HG03565 (cell line): ENCODE measurements around the gene ZNF830.
"Not testable (repeated sequence)": the region's sequence is repeated elsewhere in the genome, so short reads cannot be mapped to it uniquely, and the experiment has no call there.

ENCODE experiments used
- ATAC-seq: cut with Tn5 transposase; IDR thresholded peaks from one replicate; pipeline ENCODE4 v1.9.1; 2021; ENCODE audit warnings: mild to moderate bottlenecking, moderate library complexity; ENCODE audit not compliant: unreplicated experiment

The ZNF830 gene

DNA sequence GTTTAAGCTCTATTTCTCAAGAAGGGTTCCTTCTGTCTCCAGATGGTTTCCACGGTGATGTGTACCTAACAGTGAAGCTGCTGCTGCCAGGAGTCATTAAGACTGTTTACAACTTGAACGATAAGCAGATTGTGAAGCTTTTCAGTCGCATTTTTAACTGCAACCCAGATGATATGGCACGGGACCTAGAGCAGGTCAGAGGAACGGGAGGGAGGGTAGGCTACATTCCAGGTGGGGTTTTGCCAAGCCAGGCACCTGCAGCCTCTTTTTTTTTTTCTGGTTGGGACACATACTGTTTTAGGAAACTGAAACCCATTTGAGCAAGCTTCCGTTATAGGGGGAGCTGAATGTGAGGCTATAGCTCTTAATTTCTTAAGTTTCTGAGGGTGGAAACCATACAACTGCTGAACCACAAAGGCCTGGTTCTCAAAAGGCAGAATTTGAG is 29.6 kb downstream of the ZNF830 start:
- ATAC-seq: no peak

DNA sequence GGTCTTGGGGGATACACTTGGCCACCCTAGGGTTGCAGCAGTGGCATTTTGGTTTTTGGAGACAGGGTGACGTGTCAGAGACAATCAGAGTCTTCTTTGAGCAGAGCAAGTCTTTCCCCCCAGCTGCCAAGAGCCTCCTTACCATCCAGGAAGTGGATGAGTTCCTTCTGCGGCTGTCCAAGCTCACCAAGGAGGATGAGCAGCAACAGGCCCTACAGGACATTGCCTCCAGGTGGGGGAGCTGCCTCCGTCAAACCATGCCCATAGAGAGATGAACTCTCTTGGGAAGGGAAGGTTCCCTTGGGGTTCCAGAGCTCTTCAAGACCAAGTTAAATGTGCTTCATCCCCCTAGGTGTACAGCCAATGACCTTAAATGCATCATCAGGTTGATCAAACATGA is 30.3 kb downstream of the ZNF830 start:
- no peak for ATAC-seq

DNA sequence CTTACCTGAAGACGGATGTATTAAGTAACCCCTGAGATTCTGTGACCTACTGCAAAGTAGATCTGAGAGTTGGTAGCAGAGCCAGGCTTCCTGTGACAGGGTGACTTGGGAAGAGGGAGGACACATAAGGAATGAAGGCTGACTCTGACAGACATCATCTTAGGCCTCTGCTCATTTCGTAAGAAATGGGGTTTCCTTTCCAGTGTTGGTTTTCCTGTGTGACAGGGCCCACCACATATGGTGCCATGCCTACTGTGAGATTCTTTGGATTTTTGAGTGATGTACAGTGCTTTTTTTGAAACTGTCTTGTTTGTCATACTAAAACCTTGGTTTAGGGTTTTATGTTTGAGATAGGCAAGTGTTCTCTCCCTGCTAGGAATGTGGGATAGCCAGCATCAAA is 31.7 kb downstream of the ZNF830 start:
- no peak for ATAC-seq

DNA sequence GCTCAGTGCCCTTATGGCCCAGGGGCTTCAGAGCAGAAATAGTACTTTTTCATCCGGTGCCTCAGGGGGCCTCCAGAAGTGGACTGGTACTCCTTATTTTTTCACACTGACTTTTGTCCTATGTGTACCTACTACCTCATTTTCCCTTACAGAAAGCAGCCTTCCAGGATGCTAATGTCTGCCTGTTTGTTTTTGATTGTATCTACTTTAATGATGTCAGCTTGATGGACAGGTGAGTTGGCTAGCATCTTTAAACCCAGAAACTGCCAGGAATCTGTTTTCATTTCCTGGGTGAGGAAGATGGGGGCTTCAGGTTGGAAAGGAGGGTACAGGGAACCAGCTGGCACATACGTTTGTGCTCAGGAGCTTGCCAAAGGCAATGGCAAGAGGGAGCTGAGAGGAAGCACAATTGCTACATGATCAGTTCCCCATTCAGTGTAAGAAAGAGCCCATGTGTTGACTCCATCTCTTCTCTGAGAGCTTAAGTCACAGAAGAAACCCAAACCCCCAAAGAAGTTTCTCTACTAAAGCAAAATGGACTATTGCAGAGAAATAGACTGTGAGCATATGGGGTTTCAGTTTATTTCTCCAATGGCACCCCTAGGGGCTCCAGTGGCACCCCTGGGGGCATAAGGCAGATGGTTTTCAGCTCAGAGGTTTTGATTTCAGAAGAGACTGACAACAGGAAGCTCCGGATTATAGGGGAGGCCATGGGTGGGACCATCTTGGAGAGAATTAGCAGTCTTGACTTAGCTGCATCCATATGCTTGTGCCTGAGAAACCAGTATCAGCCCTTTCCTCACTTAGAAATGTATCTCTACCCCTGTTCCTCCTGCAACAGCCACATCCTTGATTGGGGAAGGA is 35.3 kb downstream of the ZNF830 start:
- no peak for ATAC-seq

DNA sequence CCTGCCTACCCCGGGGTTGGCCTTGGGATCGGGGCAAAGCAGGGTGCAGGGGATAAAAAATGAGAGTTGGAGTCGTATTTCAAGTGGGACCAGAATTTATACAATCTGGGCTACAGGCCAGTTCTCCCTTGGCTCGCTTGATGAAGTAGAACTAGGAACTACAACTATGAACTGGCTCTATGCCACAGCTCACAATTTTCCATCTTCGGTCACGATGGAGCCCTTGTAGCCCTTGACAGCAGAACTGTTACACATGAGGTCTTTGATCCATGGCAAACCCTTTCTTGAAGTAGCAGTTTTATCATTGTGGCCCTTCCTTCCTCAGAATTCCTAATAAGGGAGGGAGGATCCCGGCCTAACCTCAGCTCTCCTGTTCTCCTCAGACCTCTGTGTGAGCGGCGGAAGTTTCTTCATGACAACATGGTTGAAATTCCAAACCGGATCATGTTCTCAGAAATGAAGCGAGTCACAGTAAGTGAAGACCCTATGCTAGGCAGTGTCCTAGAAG is 36.1 kb downstream of the ZNF830 start:
- ATAC-seq: no peak

DNA sequence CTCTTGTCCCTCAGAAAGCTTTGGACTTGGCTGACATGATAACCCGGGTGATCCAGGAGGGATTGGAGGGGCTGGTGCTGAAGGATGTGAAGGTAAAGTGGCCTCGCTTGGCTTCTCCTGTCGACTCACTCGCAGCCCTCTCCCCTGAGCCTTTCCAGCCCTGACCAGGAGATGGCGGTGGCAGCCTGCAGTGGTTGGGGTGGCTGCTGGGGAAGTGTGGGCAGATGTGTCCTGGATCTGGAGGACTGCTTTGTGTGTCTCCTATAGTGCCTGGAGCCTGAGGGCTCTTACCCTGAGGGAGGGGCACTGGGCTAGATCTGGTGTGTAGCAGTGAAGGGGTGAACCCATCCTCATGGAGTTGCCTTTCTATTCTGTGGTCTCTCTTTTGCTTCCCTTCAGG is 36.9 kb downstream of the ZNF830 start:
- no peak for ATAC-seq

DNA sequence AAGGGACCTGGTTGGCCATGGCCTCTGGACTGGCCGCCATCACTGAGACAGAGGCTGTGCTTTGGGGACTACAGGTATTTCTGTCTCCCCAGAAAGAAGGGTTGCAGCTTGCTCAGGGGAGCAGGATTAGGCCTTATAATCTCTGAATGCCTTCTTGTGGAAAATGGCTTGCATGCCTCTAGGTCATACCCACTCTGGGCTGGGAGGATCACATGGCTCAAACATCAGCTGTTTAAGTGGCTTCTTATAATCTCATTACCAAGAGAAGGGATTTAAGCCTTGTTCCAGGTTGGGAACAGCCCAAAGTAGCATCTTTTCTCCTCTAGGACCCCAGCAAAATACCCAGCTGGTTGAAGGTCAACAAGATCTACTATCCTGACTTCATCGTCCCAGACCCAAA is 38.1 kb downstream of the ZNF830 start:
- no peak for ATAC-seq

DNA sequence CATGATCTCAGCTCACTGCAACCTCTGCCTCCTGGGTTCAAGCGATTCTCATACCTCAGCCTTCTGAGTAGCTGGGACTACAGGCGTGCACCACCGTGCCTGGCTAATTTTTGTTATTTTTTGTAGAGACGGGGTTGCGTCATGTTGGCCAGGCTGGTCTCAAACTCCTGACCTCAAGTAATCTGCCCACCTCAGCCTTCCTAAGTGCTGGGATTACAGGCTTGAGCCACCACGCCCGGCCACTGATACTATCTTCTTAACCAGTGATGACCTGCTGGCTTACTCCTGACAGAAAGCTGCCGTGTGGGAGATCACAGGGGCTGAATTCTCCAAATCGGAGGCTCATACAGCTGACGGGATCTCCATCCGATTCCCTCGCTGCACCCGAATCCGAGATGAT is 39.6 kb downstream of the ZNF830 start:
- ATAC-seq: not testable (repeated sequence)

DNA sequence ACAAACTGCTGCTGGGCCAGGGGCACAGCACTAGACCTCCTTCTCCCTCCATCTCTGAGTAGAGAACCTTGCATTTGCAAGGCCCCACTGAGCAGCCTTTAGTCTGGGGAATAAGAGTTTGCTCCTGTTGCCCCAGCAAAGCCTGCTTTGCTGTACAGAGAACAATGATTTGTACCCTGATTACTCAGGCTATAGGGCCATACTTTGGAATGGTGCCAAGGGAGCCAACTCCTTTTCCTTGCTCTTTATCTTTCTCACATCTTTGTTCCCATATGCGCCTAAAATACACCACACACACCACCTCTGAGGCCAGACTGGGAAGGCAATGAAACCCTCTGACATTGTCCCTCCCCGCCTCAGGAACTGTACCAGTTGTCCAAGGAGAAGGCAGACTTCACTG is 40.2 kb downstream of the ZNF830 start:
- ATAC-seq: no peak

DNA sequence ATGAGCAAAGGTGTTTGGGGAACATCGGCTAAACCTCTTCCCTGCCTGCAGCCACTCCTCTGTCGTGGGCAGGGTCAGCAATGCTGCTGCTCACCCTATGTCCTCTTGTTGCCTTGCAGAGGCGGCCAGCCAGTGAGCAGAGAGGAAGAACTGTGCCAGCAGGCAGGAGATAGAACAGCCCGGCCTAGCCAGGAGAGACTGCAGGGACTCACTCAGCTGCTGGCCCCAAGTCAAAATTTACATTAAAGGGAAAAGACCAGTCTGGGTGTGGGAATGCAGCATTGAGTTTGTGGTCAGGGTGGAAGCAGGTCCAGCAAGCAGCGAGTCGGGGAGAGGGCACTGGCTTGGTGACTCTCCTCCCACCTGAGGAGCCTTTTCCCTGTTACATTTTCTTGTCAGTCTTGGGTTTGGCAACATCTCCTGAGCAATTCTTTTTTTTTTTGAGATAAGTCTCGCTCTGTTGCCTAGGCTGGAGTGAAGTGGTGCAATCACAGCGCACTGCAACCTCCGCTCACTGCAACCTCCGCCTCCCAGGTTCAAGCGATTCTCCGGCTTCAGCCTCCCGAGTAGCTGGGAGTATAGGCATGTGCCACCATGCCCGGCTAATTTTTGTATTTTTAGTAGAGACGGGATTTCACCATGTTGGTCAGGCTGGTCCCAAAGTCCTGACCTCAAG is 41.7 kb downstream of the ZNF830 start:
- no peak for ATAC-seq

DNA sequence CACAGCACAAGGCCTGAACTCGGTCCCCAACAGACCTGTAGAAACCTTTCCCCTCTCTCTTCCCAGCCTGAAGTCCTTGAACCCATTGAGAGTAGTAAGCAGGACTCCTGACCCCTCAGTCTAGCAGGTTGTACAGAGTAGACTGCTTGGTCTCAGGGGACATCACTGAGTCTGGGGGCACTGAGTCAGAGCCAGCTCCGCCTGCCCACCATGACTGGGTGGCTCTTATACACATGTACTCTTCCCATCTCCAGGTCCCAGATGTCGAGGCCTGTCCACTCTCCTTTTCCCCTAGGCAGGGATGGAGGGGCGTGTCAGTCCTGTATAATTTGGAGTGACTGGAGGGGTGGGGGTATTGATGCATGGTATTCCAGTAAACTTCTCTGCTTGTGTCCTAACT is 42.4 kb downstream of the ZNF830 start:
- ATAC-seq: no peak

DNA sequence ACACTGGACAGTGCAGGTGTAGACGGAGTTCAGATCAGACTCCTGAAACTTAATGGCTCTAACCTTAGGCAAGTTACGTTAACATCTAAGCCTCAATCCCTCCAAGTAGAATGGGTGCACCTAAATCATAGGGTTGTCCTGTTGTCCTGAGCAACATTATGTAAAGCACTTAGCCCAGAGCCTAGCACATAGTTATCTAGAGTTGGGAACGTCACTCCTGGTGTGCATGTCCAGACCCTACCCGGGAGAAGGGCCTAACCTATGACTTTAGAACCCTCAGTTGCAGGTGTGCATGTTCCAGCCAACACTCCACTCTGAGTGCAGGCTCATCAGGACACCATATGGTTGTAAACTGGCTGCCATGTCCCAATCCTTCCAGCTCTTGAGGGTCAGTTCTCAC is 45.0 kb downstream of the ZNF830 start:
- no peak for ATAC-seq

DNA sequence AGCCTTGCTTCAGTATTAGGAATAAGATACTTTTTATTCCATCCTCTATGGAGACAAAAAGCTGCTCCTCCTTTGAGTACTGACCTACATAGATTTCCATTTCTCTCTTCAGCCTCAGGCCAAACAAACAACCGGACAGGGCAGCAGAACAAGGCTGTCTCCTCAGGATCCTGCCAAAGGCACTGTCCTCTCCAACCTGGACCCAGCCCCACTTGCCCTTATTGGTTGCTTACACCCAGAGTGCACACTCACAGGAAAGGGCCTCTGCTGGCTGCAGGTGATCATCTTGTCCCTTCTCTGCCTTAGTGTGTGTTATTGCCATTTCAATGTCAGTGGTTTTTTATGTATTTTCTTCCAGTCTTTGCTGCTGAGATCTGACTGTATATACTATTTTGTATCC is 45.6 kb downstream of the ZNF830 start:
- ATAC-seq: no peak

DNA sequence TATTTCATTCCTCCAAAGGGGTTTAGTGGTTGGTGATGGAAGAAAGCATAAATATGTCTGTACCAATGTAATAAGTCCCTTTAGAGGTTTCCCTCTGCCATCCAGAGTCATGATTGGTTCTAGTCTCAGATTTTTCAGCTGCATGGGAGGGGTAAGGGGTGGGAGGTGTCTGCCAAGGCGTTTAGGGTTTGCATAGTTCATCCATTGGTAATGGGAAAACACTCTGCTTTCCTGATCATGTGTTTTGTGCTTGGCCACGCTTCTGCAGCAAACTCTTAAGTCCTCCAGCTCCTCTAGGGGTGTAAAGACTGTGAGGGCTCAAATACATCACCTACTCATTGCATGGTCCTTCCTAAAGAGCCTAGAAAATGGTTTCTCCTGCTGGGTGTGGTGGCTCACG is 48.8 kb downstream of the ZNF830 start:
- ATAC-seq: no peak

DNA sequence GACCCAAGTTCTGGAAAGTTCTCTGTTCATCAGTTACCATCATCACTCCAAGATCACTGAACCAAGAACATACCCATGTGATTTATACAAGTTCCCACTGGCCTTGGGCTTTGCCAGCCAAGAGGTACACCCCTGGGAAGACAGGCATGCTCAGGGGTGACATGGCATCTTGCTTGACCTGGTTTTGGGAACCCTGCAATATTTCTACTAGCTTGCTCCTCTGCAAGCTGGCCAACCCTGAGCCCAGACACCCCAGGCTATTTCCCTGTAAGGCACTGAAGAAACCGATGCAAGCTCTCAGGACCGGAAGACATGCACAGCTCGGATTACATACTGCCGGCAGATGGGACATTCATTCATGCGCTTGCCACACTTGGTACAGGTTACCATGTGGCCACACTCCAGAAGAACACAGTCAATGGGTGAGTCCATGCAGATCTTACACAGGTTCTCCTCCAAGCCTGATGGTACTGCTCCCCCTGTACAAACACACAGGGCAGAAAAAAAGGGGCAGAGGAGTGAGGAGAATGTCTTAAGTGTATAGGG is 50.4 kb downstream of the ZNF830 start:
- ATAC-seq: no peak
